ENCODE data around the gene NAPA. TPM values are rescaled to one million over a fixed set of nuclear protein-coding genes. Genes with fewer than 3 reads are reported as not detected.

NAPA gene
- total RNA-seq, 4 donors from 2014 or later = 95.9 to 134 (median 112) TPM

- H3K4me1 ChIP-seq = no peaks in the 10 kb centered on the region
- ATAC-seq = no peak
- 34 to 46% methylated on average over 3 to 8 of the region's 14 CpGs for WGBS, 2 donors (ENCODE audit: low coverage in 1 of 2)
Observed at GRCh38 chr19:47531640-47532387, 17.0 kb upstream of the NAPA start.

GRCh38 chr19:47529018-47529742 is 14.3 kb upstream of the NAPA start:
- no peak for ATAC-seq

More at GRCh38 chr19:47531640-47532387, 17.0 kb upstream of the NAPA start:
- Histone ChIP-seq H3K27ac (no peak overlapping the region), H3K27me3 (no peaks in the 10 kb centered on the region), H3K9me3 (no peaks in the 10 kb centered on the region), H3K4me3 (no peak overlapping the region), H3K36me3 (no peaks in the 10 kb centered on the region)
- no peak for TF ChIP-seq POLR2AphosphoS5 (IDR thresholded peaks at IDR 0.05)
- no peak for TF ChIP-seq EP300 (IDR thresholded peaks at IDR 0.05)
- no peak for TF ChIP-seq CTCF (IDR thresholded peaks at IDR 0.05)
- TF ChIP-seq POLR2A (IDR thresholded peaks at IDR 0.05) = no peak

GRCh38 chr19:47526798-47527197 is 11.9 kb upstream of the NAPA start:
- no peaks in the 10 kb centered on the region for H3K9me3 ChIP-seq
- H3K4me1 ChIP-seq = no peaks in the 10 kb centered on the region
- 74 to 95% methylated on average over 3 of the region's 3 CpGs for WGBS, 2 donors (ENCODE audit: low coverage in 1 of 2)
- TF ChIP-seq CTCF (IDR thresholded peaks at IDR 0.05) (no peak), POLR2AphosphoS5 (IDR thresholded peaks at IDR 0.05) (no peak), POLR2A (IDR thresholded peaks at IDR 0.05) (no peak), EP300 (IDR thresholded peaks at IDR 0.05) (no peak)
- H3K36me3 ChIP-seq = no peaks in the 10 kb centered on the region
- H3K27me3 ChIP-seq = peaks cover 15% of the 10 kb centered on the region
- H3K27ac ChIP-seq = no peak overlapping the region
- no peak for ATAC-seq
- no peak overlapping the region for H3K4me3 ChIP-seq

More at GRCh38 chr19:47529018-47529742, 14.3 kb upstream of the NAPA start:
- TF ChIP-seq POLR2AphosphoS5 (IDR thresholded peaks at IDR 0.05) (no peak), CTCF (IDR thresholded peaks at IDR 0.05) (no peak), POLR2A (IDR thresholded peaks at IDR 0.05) (no peak), EP300 (IDR thresholded peaks at IDR 0.05) (no peak)
- H3K36me3 ChIP-seq = no peaks in the 10 kb centered on the region
- WGBS, 2 donors (ENCODE audit: low coverage in 1 of 2) = 82 to 87% methylated on average over 10 to 11 of the region's 16 CpGs
- H3K4me1 ChIP-seq = no peaks in the 10 kb centered on the region
- H3K9me3 ChIP-seq = no peaks in the 10 kb centered on the region
- H3K4me3 ChIP-seq = no peak overlapping the region
- peaks cover 1% of the 10 kb centered on the region for H3K27me3 ChIP-seq
- H3K27ac ChIP-seq = no peak overlapping the region

GRCh38 chr19:47523473-47523872 is 8.6 kb upstream of the NAPA start:
- TF ChIP-seq POLR2AphosphoS5 (IDR thresholded peaks at IDR 0.05) = no peak
- no peak for TF ChIP-seq EP300 (IDR thresholded peaks at IDR 0.05)
- no peak for TF ChIP-seq CTCF (IDR thresholded peaks at IDR 0.05)
- TF ChIP-seq POLR2A (IDR thresholded peaks at IDR 0.05) = no peak
- H3K4me1 ChIP-seq = no peaks in the 10 kb centered on the region
- H3K4me3 ChIP-seq = no peak overlapping the region
- 12 to 40% methylated on average over 5 to 7 of the region's 7 CpGs for WGBS, 2 donors (ENCODE audit: low coverage in 1 of 2)
- H3K9me3 ChIP-seq = no peaks in the 10 kb centered on the region
- ATAC-seq = no peak
- H3K27ac ChIP-seq = peak overlapping the region in 1 of 4 donors; percentile 8
- H3K36me3 ChIP-seq = no peaks in the 10 kb centered on the region
- peaks cover 32% of the 10 kb centered on the region for H3K27me3 ChIP-seq

Data from gastroesophageal sphincter (tissue), 4 donors.